Activated T-helper 2 cell treated with anti-CD3 and anti-CD28 coated beads, Interferon-gamma antibody, Interleukin-2, Interleukin-4, amounts not matched to agents 10 μg/mL and 5 μg/mL and 100 μg/mL, durations not matched to agents 14 hours and 24 hours and 36 hours (primary cell): ENCODE results near the gene LBP. TPM values are rescaled to one million over a fixed set of nuclear protein-coding genes. Genes with fewer than 3 reads are reported as not detected.
"Not testable (repeated sequence)": the region's sequence is repeated elsewhere in the genome, so short reads cannot be mapped to it uniquely, and the experiment has no call there.

Experiments used
- DNase-seq: peaks from one replicate; pipeline ENCODE4 v3.0.0; 2021; ENCODE audit warnings: low spot score
- H3K27ac Mint-ChIP-seq: one replicate; pipeline ENCODE4 v1.8.0; 2021; ENCODE audit warnings: mixed read lengths
- H3K27me3 Mint-ChIP-seq: one replicate; pipeline ENCODE4 v1.8.0; 2021; ENCODE audit warnings: low read depth, mixed read lengths
- H3K36me3 Mint-ChIP-seq: one replicate; pipeline ENCODE4 v1.8.0; 2021; ENCODE audit warnings: low read depth, mixed read lengths
- H3K4me1 Mint-ChIP-seq: one replicate; pipeline ENCODE4 v1.8.0; 2021; ENCODE audit warnings: low read depth, mixed read lengths
- H3K4me3 Mint-ChIP-seq: one replicate; pipeline ENCODE4 v1.8.0; 2021; ENCODE audit warnings: low read depth, mild to moderate bottlenecking, moderate library complexity, mixed read lengths
- H3K9me3 Mint-ChIP-seq: one replicate; pipeline ENCODE4 v1.8.0; 2021; ENCODE audit warnings: mixed read lengths
- intact Hi-C: fragments of 100-400 bp; cut with micrococcal nuclease; formaldehyde crosslinking; loops from one replicate; pipeline ENCODE4 v1.15.1; 2023
- total RNA-seq: library from RNA; stranded (reverse); gene quantifications from 2 replicates; pipeline ENCODE4 v1.2.3, GENCODE V29; 2022

LBP gene
- total RNA-seq, 1 donor from 2014 or later, result not detected

DNA sequence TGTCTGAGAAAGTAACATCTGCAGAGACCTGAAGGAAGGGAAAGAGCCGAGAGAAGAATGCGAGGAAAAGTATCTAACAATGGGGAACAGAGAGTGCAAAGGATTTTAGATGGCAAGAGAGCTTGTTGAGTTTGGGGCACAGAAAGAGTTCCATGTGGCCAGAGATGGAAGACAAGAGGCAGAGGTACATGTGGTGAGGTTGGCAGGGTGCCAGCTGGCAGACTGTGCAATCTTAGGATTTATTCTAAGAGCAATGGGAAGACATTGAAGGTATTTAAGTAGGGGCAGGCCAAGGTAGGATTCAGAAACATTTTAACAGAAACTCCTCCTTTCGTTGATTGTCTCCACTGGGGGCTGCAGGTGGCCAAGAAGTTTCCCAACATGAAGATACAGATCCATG lies 20.4 kb upstream of the LBP start:
- DNase-seq, result no peak
- Mint-ChIP-seq H3K4me3 (no peak overlapping the region), H3K4me1 (no peaks in the 10 kb centered on the region), H3K27ac (no peak overlapping the region), H3K27me3 (peaks cover 4% of the 10 kb centered on the region), H3K36me3 (no peaks in the 10 kb centered on the region), H3K9me3 (no peaks in the 10 kb centered on the region)
- intact Hi-C loops, result no loop called here

DNA sequence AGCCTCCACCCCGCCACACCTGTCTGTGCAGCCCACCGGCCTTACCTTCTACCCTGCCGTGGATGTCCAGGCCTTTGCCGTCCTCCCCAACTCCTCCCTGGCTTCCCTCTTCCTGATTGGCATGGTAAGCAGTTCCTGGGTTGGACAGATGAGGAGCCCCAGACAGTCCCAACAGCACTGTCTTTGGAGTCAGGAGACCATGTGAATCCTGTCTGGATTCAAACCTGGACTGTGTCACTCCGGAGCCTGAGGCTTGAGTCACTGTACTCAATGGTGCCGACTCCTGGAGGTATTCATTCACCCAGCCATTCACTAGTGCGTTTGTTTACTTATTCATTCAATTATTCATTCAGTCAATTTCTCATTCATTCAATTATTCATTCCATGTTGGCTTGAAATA lies 20.0 kb upstream of the LBP start:
- intact Hi-C loops, result no loop called here
- no peaks in the 10 kb centered on the region for H3K36me3 Mint-ChIP-seq
- no peak overlapping the region for H3K27ac Mint-ChIP-seq
- no peaks in the 10 kb centered on the region for H3K9me3 Mint-ChIP-seq
- no peak for DNase-seq
- peaks cover 4% of the 10 kb centered on the region for H3K27me3 Mint-ChIP-seq
- H3K4me3 Mint-ChIP-seq, result no peak overlapping the region
- H3K4me1 Mint-ChIP-seq, result no peaks in the 10 kb centered on the region

GRCh38 chr20:38330638-38331037 lies 15.6 kb upstream of the LBP start:
- H3K9me3 Mint-ChIP-seq, result no peaks in the 10 kb centered on the region
- no peak overlapping the region for H3K27ac Mint-ChIP-seq
- intact Hi-C loops, result no loop called here
- no peak for DNase-seq
- H3K4me3 Mint-ChIP-seq, result no peak overlapping the region
- H3K4me1 Mint-ChIP-seq, result no peaks in the 10 kb centered on the region
- H3K36me3 Mint-ChIP-seq, result no peaks in the 10 kb centered on the region
- H3K27me3 Mint-ChIP-seq, result peaks cover 2% of the 10 kb centered on the region

GRCh38 chr20:38331245-38331644 lies 15.0 kb upstream of the LBP start:
- no peaks in the 10 kb centered on the region for H3K36me3 Mint-ChIP-seq
- no peak for DNase-seq
- H3K27ac Mint-ChIP-seq, result no peak overlapping the region
- intact Hi-C loops, result no loop called here
- no peaks in the 10 kb centered on the region for H3K4me1 Mint-ChIP-seq
- peaks cover 3% of the 10 kb centered on the region for H3K27me3 Mint-ChIP-seq
- H3K4me3 Mint-ChIP-seq, result no peak overlapping the region
- no peaks in the 10 kb centered on the region for H3K9me3 Mint-ChIP-seq

GRCh38 chr20:38331814-38332213 lies 14.5 kb upstream of the LBP start:
- no peak overlapping the region for H3K27ac Mint-ChIP-seq
- H3K4me1 Mint-ChIP-seq, result no peaks in the 10 kb centered on the region

GRCh38 chr20:38334016-38334415 lies 12.3 kb upstream of the LBP start:
- Mint-ChIP-seq H3K27ac (no peak overlapping the region), H3K36me3 (no peaks in the 10 kb centered on the region), H3K9me3 (peaks cover 9% of the 10 kb centered on the region), H3K4me3 (no peak overlapping the region), H3K27me3 (peaks cover 7% of the 10 kb centered on the region), H3K4me1 (no peaks in the 10 kb centered on the region)
- DNase-seq, result no peak
- intact Hi-C loops, result no loop called here

More at GRCh38 chr20:38331814-38332213, 14.5 kb upstream of the LBP start:
- no peaks in the 10 kb centered on the region for H3K9me3 Mint-ChIP-seq
- intact Hi-C loops, result no loop called here
- DNase-seq, result no peak
- H3K27me3 Mint-ChIP-seq, result peaks cover 5% of the 10 kb centered on the region
- H3K4me3 Mint-ChIP-seq, result no peak overlapping the region
- no peaks in the 10 kb centered on the region for H3K36me3 Mint-ChIP-seq

GRCh38 chr20:38336726-38337125 lies 9.6 kb upstream of the LBP start:
- intact Hi-C loops, result no loop called here
- no peak overlapping the region for H3K4me3 Mint-ChIP-seq
- no peaks in the 10 kb centered on the region for H3K4me1 Mint-ChIP-seq
- peaks cover 9% of the 10 kb centered on the region for H3K9me3 Mint-ChIP-seq
- no peaks in the 10 kb centered on the region for H3K36me3 Mint-ChIP-seq
- H3K27ac Mint-ChIP-seq, result no peak overlapping the region
- peaks cover 7% of the 10 kb centered on the region for H3K27me3 Mint-ChIP-seq
- DNase-seq, result no peak

GRCh38 chr20:38337561-38338140 lies 8.6 kb upstream of the LBP start:
- no peak overlapping the region for H3K4me3 Mint-ChIP-seq
- no peak for DNase-seq
- no peak overlapping the region for H3K27ac Mint-ChIP-seq
- peaks cover 6% of the 10 kb centered on the region for H3K27me3 Mint-ChIP-seq
- no peaks in the 10 kb centered on the region for H3K36me3 Mint-ChIP-seq
- H3K9me3 Mint-ChIP-seq, result peaks cover 9% of the 10 kb centered on the region
- H3K4me1 Mint-ChIP-seq, result no peaks in the 10 kb centered on the region
- intact Hi-C loops, result no loop called here

DNA sequence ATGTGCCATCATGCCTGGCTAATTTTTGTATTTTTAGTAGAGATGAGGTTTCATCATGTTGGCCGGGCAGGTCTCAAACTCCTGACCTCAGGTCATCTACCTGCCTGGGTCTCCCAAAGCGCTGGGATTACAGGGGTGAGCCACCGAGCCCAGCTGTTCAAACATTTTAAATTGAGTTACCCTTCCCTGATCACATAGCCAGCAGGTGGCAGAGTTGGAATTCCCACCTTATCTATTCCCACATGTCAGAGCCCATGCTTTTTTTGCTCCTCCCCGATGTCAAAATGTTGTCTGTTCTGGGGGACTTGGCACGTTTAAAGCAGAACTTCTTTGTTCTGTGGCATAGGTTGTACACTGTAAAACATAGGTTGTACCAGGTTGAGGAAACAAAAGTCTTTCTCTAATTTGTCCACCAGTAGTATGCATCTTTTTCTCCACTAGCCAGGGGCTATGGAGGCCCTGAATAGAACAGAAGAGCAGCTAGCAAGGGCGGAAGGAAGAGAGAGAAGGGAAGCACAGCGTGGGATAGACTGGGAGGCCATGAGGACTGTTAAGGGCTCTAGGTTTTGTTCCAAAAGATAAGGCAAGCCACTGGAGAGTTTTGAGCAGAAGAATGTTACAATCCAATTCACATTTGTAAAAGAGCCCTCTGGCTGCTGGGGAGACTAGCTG lies 7.3 kb upstream of the LBP start:
- Mint-ChIP-seq H3K4me3 (no peak overlapping the region), H3K9me3 (peaks cover 9% of the 10 kb centered on the region), H3K27ac (no peak overlapping the region), H3K36me3 (no peaks in the 10 kb centered on the region), H3K27me3 (peaks cover 6% of the 10 kb centered on the region), H3K4me1 (no peaks in the 10 kb centered on the region)
- intact Hi-C loops, result no loop called here
- no peak for DNase-seq

GRCh38 chr20:38339521-38339896 lies 6.8 kb upstream of the LBP start:
- H3K27me3 Mint-ChIP-seq, H3K36me3 Mint-ChIP-seq, intact Hi-C loops, H3K27ac Mint-ChIP-seq, H3K9me3 Mint-ChIP-seq, DNase-seq, H3K4me3 Mint-ChIP-seq, H3K4me1 Mint-ChIP-seq: not testable (repeated sequence)

GRCh38 chr20:38339997-38340396 lies 6.3 kb upstream of the LBP start:
- H3K4me1 Mint-ChIP-seq, result no peaks in the 10 kb centered on the region
- no peaks in the 10 kb centered on the region for H3K36me3 Mint-ChIP-seq
- peaks cover 9% of the 10 kb centered on the region for H3K9me3 Mint-ChIP-seq
- H3K4me3 Mint-ChIP-seq, result no peak overlapping the region
- peaks cover 6% of the 10 kb centered on the region for H3K27me3 Mint-ChIP-seq
- H3K27ac Mint-ChIP-seq, result no peak overlapping the region
- DNase-seq, result no peak
- intact Hi-C loops, result no loop called here

DNA sequence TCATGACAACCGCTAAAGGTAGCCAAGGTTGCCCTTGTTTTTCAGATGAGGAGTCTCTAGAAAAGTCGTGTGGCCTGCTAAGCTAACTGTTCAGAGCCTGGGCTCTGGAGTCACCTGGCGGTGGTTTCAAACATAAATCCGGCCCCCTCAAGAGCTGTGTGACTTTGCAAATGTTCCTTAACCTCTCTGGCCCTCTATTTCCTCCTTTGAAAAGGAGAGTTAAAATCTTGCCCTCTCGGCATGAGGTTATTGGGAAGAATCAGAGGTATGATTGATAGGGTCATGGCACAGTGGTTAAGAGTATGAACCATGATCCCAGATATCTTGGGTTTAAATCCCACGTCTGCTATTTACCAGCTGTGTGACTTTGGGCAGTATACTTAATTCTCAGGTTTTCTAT lies 5.6 kb upstream of the LBP start:
- no peak for DNase-seq
- no peaks in the 10 kb centered on the region for H3K36me3 Mint-ChIP-seq
- H3K9me3 Mint-ChIP-seq, result peaks cover 9% of the 10 kb centered on the region
- H3K4me3 Mint-ChIP-seq, result no peak overlapping the region
- intact Hi-C loops, result no loop called here
- H3K4me1 Mint-ChIP-seq, result no peaks in the 10 kb centered on the region
- H3K27me3 Mint-ChIP-seq, result peaks cover 6% of the 10 kb centered on the region
- H3K27ac Mint-ChIP-seq, result no peak overlapping the region

DNA sequence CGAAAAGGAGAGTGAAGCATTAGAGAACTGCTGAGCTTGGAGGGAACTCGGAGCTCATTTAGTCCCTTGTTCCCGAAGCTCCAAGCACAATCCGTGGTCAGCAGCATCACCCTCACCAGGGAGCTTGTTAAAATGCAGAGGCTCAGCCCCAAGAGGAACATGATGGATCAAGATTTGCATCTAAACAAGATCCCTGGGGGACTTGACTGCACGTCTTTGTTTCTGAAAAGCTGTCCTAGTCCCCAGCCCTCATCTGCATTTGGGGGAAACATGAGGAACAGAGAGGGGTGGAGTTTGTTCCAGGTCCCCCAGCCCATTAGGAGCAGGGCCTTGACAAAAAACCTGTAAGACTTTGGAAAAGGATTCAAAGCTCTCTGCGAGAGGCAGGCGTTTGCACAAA lies 4.1 kb upstream of the LBP start:
- no peak overlapping the region for H3K27ac Mint-ChIP-seq
- intact Hi-C loops, result no loop called here
- no peak overlapping the region for H3K4me3 Mint-ChIP-seq
- peaks cover 9% of the 10 kb centered on the region for H3K9me3 Mint-ChIP-seq
- no peaks in the 10 kb centered on the region for H3K27me3 Mint-ChIP-seq
- H3K36me3 Mint-ChIP-seq, result no peaks in the 10 kb centered on the region
- no peaks in the 10 kb centered on the region for H3K4me1 Mint-ChIP-seq
- no peak for DNase-seq
